ENCODE results near the gene MED8.

The MED8 gene

DNA sequence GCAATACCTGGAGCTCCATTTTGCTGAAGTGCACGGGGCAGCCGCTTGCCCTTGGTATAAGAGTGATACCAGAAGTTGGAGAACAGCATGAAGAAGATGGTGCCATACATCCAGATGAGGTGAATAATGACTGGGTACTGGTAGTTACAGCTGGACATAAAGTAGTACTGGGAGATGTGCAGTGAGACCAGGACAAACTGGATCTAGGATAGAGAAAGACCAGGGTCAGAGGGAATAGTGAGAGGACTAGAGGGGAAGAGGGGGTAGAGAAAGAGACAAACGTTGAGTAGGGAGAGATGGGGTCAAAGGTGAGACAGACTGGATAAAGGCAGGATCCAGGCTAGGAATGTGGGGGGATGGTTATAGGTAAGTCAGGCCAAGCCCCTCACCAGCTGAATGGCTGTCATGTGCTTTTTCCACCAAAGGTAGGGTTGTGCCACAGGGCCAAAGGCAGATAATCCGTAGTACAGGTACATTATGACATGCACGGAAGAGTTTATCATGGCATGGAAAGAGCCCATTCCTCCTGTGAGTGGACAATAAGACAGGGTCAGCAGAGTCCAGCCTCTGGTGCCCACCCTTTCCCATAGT lies 25.6 kb downstream of the MED8 start:
- H3K27ac ChIP-seq, result no peak overlapping the region
- H3K36me3 ChIP-seq (replicated peaks), result peaks cover 36% of the 10 kb centered on the region
- TF ChIP-seq, protein P1, sequence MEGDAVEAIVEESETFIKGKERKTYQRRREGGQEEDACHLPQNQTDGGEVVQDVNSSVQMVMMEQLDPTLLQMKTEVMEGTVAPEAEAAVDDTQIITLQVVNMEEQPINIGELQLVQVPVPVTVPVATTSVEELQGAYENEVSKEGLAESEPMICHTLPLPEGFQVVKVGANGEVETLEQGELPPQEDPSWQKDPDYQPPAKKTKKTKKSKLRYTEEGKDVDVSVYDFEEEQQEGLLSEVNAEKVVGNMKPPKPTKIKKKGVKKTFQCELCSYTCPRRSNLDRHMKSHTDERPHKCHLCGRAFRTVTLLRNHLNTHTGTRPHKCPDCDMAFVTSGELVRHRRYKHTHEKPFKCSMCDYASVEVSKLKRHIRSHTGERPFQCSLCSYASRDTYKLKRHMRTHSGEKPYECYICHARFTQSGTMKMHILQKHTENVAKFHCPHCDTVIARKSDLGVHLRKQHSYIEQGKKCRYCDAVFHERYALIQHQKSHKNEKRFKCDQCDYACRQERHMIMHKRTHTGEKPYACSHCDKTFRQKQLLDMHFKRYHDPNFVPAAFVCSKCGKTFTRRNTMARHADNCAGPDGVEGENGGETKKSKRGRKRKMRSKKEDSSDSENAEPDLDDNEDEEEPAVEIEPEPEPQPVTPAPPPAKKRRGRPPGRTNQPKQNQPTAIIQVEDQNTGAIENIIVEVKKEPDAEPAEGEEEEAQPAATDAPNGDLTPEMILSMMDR (IDR thresholded peaks at IDR 0.05; ENCODE audit: low read depth, low read length, missing control alignments), result no peak
- DNase-seq, result no peak
- in situ Hi-C loops (cut with HindIII; ENCODE audit: low pct_ligation_motif_present, low sequenced_read_pairs), result no loop called here
- no peak overlapping the region for H3K4me3 ChIP-seq (ENCODE audit: low read depth, low read length)
- no peaks in the 10 kb centered on the region for H3K27me3 ChIP-seq (replicated peaks)

DNA sequence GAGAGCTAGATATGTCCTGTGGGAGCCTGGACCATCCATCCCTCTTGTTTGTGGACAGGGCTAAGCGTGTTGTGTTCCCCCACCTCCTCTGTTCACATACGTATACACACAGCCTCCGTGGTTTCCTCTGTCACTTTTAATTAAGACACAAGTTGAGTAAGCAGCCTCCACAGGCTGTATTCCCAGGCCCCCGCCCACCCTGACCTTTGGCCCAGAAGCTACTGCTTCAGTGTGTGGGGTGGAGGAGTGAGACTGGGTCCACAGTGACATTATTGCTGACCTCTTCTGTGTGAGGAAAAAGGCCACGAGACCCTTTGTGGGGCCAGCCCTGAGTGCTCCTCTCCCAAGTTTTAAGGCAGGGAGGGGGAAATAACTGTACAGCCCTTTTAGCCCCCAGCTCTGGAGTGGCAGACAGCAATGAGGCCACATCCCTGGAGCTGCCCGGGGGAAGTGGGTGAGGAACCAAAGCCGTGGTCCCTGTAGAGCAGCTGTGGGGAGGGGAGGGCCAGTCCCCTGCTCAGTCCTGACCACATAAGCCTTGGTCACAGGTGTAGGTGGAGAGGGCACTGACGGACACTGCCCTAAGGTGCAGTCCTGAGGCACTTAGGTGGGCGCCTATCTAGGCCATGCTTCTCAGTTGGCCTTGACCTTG lies 26.2 kb downstream of the MED8 start:
- Histone ChIP-seq H3K27ac (no peak overlapping the region), H3K4me3 (ENCODE audit: low read depth, low read length) (no peak overlapping the region), H3K36me3 (replicated peaks) (peaks cover 36% of the 10 kb centered on the region), H3K27me3 (replicated peaks) (no peaks in the 10 kb centered on the region)
- TF ChIP-seq, protein P1 (IDR thresholded peaks at IDR 0.05; ENCODE audit: low read depth, low read length, missing control alignments), result no peak
- no peak for DNase-seq
- in situ Hi-C loops (cut with HindIII; ENCODE audit: low pct_ligation_motif_present, low sequenced_read_pairs), result no loop called here

DNA sequence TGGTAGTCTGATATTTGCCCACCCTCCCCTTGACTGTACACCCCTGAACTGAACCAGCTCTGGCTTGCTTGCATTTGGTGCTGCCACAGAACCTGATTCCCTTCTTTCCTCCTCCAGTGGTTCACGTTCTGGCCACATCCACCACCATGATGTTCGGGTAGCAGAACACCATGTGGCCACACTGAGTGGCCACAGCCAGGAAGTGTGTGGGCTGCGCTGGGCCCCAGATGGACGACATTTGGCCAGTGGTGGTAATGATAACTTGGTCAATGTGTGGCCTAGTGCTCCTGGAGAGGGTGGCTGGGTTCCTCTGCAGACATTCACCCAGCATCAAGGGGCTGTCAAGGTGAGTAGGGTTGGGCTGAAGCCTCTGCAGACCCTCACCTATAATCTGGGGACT lies 29.0 kb downstream of the MED8 start:
- H3K27ac ChIP-seq, result no peak overlapping the region
- peak overlapping the region; percentile 80 for H3K4me3 ChIP-seq (ENCODE audit: low read depth, low read length)
- in situ Hi-C loops (cut with HindIII; ENCODE audit: low pct_ligation_motif_present, low sequenced_read_pairs), result no loop called here
- DNase-seq, result no peak
- peaks cover 36% of the 10 kb centered on the region for H3K36me3 ChIP-seq (replicated peaks)
- H3K27me3 ChIP-seq (replicated peaks), result no peaks in the 10 kb centered on the region
- TF ChIP-seq, protein P1 (IDR thresholded peaks at IDR 0.05; ENCODE audit: low read depth, low read length, missing control alignments), result no peak

DNA sequence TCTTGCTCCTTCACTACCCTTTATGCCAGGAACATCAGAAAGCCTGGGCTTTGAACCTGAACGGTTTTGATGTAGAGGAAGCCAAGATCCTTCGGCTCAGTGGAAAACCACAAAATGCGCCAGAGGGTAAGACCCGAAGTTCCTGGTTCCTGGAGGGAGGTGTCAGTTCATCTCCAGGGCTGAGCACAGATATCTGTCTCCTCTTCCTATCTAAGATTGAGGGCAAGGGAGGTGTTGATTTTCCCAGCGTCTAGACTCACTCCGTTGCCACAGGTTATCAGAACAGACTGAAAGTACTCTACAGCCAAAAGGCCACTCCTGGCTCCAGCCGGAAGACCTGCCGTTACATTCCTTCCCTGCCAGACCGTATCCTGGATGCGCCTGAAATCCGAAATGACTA lies 29.9 kb downstream of the MED8 start:
- TF ChIP-seq, protein P1 (IDR thresholded peaks at IDR 0.05; ENCODE audit: low read depth, low read length, missing control alignments), result no peak
- H3K36me3 ChIP-seq (replicated peaks), result peaks cover 30% of the 10 kb centered on the region
- no peak for DNase-seq
- H3K27ac ChIP-seq, result no peak overlapping the region
- in situ Hi-C loops (cut with HindIII; ENCODE audit: low pct_ligation_motif_present, low sequenced_read_pairs), result no loop called here
- peak overlapping the region; percentile 80 for H3K4me3 ChIP-seq (ENCODE audit: low read depth, low read length)
- no peaks in the 10 kb centered on the region for H3K27me3 ChIP-seq (replicated peaks)

DNA sequence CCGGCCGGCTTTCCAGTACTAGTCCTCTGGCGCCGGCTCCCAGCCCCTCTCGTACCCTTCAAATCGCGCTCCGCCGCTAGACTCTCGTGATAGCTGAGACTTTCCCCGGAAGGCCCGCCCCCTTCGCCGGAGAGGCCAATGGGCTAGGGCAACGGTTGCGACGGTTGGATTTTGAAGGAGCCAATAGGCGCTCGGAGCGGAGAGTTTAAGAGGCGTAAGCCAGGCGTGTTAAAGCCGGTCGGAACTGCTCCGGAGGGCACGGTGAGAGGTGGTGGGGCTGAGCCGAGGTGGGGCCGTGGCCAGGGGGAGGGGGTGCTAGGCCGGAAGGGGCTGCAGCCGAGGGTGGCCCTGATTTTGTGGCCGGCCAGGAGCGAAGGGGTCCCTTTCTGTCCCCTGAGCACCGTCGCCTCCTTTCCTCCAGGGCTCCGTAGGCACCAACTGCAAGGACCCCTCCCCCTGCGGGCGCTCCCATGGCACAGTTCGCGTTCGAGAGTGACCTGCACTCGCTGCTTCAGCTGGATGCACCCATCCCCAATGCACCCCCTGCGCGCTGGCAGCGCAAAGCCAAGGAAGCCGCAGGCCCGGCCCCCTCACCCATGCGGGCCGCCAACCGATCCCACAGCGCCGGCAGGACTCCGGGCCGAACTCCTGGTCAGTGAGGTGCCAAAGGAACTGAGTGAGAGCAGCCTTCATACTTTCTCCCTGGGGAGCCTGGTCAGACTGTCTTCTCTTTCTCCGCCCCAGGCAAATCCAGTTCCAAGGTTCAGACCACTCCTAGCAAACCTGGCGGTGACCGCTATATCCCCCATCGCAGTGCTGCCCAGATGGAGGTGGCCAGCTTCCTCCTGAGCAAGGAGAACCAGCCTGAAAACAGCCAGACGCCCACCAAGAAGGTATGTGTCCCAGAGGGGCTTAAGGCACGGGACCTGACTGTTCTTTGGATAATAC lies 30.6 kb downstream of the MED8 start, which contains the start of gene CDC20:
Gene CDC20 (plus strand): TSS at position 236 of the 948 bp plus-strand sequence. CDS start 235 bp downstream, at position 471.
- TF ChIP-seq, protein P1 (IDR thresholded peaks at IDR 0.05; ENCODE audit: low read depth, low read length, missing control alignments), result no peak
- in situ Hi-C loops (cut with HindIII; ENCODE audit: low pct_ligation_motif_present, low sequenced_read_pairs), result no loop called here

More for the DNA sequence above, 30.6 kb downstream of the MED8 start, which contains the start of gene CDC20:
- H3K4me3 ChIP-seq (ENCODE audit: low read depth, low read length), result peak within 1 kb of the TSS; percentile 80
- H3K36me3 ChIP-seq (replicated peaks), result peaks cover 23% of the 10 kb centered on the region
- DNase-seq, result peak; percentile 98
- H3K27ac ChIP-seq, result peak within 1 kb of the TSS; percentile 57
- no peaks in the 10 kb centered on the region for H3K27me3 ChIP-seq (replicated peaks)

Measured in brain microvascular endothelial cell (primary cell).